HepG2 (cell line): ENCODE results near the gene PSMB1. TPM values are rescaled to one million over a fixed set of nuclear protein-coding genes. Genes with fewer than 3 reads are reported as not detected.

Source experiments
- CBX2 ChIP-seq, 2 experiments: fragments of 200-600 bp in 1 of 2; sonication (generic); formaldehyde crosslinking in 1 of 2; IDR thresholded peaks; 2 replicates each; pipeline versions ENCODE4 v1.7.0 to v1.8.1; 2018 to 2022; ENCODE audit warnings: low read depth in 2 of 2, low read length in 1 of 2, mild to moderate bottlenecking in 1 of 2, missing genetic modification reagents in 1 of 2
- CCAR2 ChIP-seq: fragments of 200-400 bp; formaldehyde crosslinking; optimal IDR thresholded peaks from 2 replicates; pipeline ENCODE3; 2018; ENCODE audit warnings: low read depth, mild to moderate bottlenecking, low read length, moderate library complexity
- CEBPG ChIP-seq: IDR thresholded peaks from 2 replicates; pipeline ENCODE4 v1.6.1; 2016
- EEA1 ChIP-seq: sonication (generic); formaldehyde crosslinking; IDR thresholded peaks from 2 replicates; pipeline ENCODE4 v1.5.1; 2020; ENCODE audit warnings: mild to moderate bottlenecking, missing genetic modification reagents, borderline replicate concordance
- KLF12 ChIP-seq: sonication (generic); formaldehyde crosslinking; IDR thresholded peaks from 2 replicates; pipeline ENCODE4 v1.4.0; 2020; ENCODE audit warnings: missing genetic modification reagents, borderline replicate concordance
- MED13 ChIP-seq: sonication (generic); formaldehyde crosslinking; IDR thresholded peaks from 2 replicates; pipeline ENCODE4 v1.5.0; 2020; ENCODE audit warnings: missing genetic modification reagents
- MTF2 ChIP-seq: sonication (generic); formaldehyde crosslinking; IDR thresholded peaks from 2 replicates; pipeline ENCODE4 v1.5.0; 2020; ENCODE audit warnings: missing genetic modification reagents, borderline replicate concordance
- MZF1 ChIP-seq: sonication (generic); formaldehyde crosslinking; IDR thresholded peaks from 2 replicates; pipeline ENCODE4 v1.8.1; 2023; ENCODE audit warnings: mild to moderate bottlenecking, missing genetic modification reagents, borderline replicate concordance
- SAFB2 ChIP-seq: sonication (generic); formaldehyde crosslinking; IDR thresholded peaks from 2 replicates; pipeline ENCODE4 v1.5.1; 2020; ENCODE audit warnings: missing genetic modification reagents, low read depth, mild to moderate bottlenecking, borderline replicate concordance
- U2AF1 ChIP-seq: fragments of 200-400 bp; formaldehyde crosslinking; optimal IDR thresholded peaks from 2 replicates; pipeline ENCODE3; 2017; ENCODE audit warnings: mild to moderate bottlenecking, low read depth, low read length
- UBTF ChIP-seq: sonication (generic); formaldehyde crosslinking; IDR thresholded peaks from 2 replicates; pipeline ENCODE4 v1.4.0; 2020; ENCODE audit warnings: mild to moderate bottlenecking, missing genetic modification reagents
- ZNF451 ChIP-seq: sonication (generic); formaldehyde crosslinking; IDR thresholded peaks from 2 replicates; pipeline ENCODE4 v1.5.0; 2020; ENCODE audit warnings: mild to moderate bottlenecking, missing genetic modification reagents
- ZNF496 ChIP-seq: sonication (generic); formaldehyde crosslinking; IDR thresholded peaks from 2 replicates; pipeline ENCODE4 v1.8.1; 2023; ENCODE audit warnings: mild to moderate bottlenecking, moderate library complexity, missing genetic modification reagents; ENCODE audit not compliant: insufficient replicate concordance
- polyA plus RNA-seq, 8 experiments: library from polyadenylated mRNA; depleted of rRNA in 3 of 8; stranded (reverse) in 7 of 8; unstranded in 1 of 8; fragments of >200 nt; fragmentation: Illumina TruSeq in 4 of 8; extraction: Trizol in 4 of 8; gene quantifications; 2 replicates each; pipeline versions ENCODE4 v1.2.1 to v1.2.3, GENCODE V29; 2011 to 2016; ENCODE audit warnings: low read depth in 4 of 8, missing spikeins in 1 of 8, mixed read lengths in 1 of 8; ENCODE audit not compliant: insufficient read depth in 1 of 8
- total RNA-seq, 5 experiments: library from RNA; depleted of rRNA; stranded (reverse); fragments of >200 nt; fragmentation: Illumina TruSeq; extraction: Trizol; gene quantifications; 2 replicates each; pipeline ENCODE4 v1.2.3, GENCODE V29; 2016; ENCODE audit warnings: low read depth in 1 of 5
- TF ChIP-seq, protein P1 (sequence below), 2 experiments: fragments of 450-650 bp in 1 of 2; sonication (generic) in 1 of 2; formaldehyde crosslinking in 1 of 2; IDR thresholded peaks; 2 replicates each; pipeline versions ENCODE4 v1.6.1 to v1.8.0; 2016 to 2022; ENCODE audit warnings: antibody characterized with exemption in 1 of 2, mild to moderate bottlenecking in 1 of 2, missing genetic modification reagents in 1 of 2
- TF ChIP-seq, protein P2 (sequence below): sonication (generic); formaldehyde crosslinking; IDR thresholded peaks from 2 replicates; pipeline ENCODE4 v1.5.0; 2020; ENCODE audit warnings: missing genetic modification reagents

PSMB1 gene
- total and polyA plus RNA-seq, 2 of the 13 experiments (the other 11 are each of a cell fraction or from before 2014, with no cell fraction given) = 528 to 592 TPM

GRCh38 chr6:170554013-170554795, 1.1 kb upstream of the PSMB1 start, which contains the start of gene TBP (continued):
- TF ChIP-seq, protein P1, sequence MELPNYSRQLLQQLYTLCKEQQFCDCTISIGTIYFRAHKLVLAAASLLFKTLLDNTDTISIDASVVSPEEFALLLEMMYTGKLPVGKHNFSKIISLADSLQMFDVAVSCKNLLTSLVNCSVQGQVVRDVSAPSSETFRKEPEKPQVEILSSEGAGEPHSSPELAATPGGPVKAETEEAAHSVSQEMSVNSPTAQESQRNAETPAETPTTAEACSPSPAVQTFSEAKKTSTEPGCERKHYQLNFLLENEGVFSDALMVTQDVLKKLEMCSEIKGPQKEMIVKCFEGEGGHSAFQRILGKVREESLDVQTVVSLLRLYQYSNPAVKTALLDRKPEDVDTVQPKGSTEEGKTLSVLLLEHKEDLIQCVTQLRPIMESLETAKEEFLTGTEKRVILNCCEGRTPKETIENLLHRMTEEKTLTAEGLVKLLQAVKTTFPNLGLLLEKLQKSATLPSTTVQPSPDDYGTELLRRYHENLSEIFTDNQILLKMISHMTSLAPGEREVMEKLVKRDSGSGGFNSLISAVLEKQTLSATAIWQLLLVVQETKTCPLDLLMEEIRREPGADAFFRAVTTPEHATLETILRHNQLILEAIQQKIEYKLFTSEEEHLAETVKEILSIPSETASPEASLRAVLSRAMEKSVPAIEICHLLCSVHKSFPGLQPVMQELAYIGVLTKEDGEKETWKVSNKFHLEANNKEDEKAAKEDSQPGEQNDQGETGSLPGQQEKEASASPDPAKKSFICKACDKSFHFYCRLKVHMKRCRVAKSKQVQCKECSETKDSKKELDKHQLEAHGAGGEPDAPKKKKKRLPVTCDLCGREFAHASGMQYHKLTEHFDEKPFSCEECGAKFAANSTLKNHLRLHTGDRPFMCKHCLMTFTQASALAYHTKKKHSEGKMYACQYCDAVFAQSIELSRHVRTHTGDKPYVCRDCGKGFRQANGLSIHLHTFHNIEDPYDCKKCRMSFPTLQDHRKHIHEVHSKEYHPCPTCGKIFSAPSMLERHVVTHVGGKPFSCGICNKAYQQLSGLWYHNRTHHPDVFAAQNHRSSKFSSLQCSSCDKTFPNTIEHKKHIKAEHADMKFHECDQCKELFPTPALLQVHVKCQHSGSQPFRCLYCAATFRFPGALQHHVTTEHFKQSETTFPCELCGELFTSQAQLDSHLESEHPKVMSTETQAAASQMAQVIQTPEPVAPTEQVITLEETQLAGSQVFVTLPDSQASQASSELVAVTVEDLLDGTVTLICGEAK (IDR thresholded peaks at IDR 0.05) = peak; percentile 86
- TF ChIP-seq, protein P1 (CRISPR knock-in tag; IDR thresholded peaks at IDR 0.05) = peak; percentile 46; the same call in 1 of the 2 replicates
- peak; percentile 76; the same call in 1 of the 2 replicates for TF ChIP-seq EEA1 (CRISPR knock-in tag)
- peak; percentile 67; the same call in 1 of the 2 replicates for TF ChIP-seq SAFB2 (CRISPR knock-in tag)
- peak; percentile 36 for TF ChIP-seq CCAR2
- TF ChIP-seq, protein P2, sequence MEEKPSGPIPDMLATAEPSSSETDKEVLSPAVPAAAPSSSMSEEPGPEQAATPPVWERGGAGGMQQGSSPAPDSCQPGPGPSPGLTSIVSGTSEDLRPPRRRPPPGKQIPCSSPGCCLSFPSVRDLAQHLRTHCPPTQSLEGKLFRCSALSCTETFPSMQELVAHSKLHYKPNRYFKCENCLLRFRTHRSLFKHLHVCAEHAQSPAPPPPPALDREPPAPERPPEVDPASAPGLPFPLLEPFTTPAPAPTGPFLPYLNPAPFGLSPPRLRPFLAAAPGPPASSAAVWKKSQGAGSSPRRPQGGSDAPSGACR (CRISPR knock-in tag) = no peak
- peak; percentile 71 for TF ChIP-seq CEBPG (CRISPR knock-in tag)
- peak; percentile 91 for TF ChIP-seq UBTF (CRISPR knock-in tag)
- peak; percentile 52; the same call in 1 of the 2 replicates for TF ChIP-seq ZNF451 (CRISPR knock-in tag)
- 0 out of 2 replicates have a peak, but pooled peaks have one; percentile 20 for TF ChIP-seq MTF2 (CRISPR knock-in tag)
- TF ChIP-seq CBX2 (IDR thresholded peaks at IDR 0.05; ENCODE audit: low read depth, low read length) = no peak
- TF ChIP-seq CBX2 (CRISPR knock-in tag; IDR thresholded peaks at IDR 0.05; ENCODE audit: low read depth) = 0 out of 2 replicates have a peak, but pooled peaks have one; percentile 72
- TF ChIP-seq MED13 (CRISPR knock-in tag) = peak; percentile 70; the same call in 1 of the 2 replicates
- no peak for TF ChIP-seq ZNF496 (CRISPR knock-in tag)
- no peak for TF ChIP-seq KLF12
- TF ChIP-seq U2AF1 = peak; percentile 47
- no peak for TF ChIP-seq MZF1 (CRISPR knock-in tag)
